Endodermal cell (in vitro differentiated cells): ENCODE data around the gene PTK7. TPM values are rescaled to one million over a fixed set of nuclear protein-coding genes. Genes with fewer than 3 reads are reported as not detected.

Experiments
- DNase-seq: peaks from one replicate; pipeline ENCODE4 v3.0.0-alpha.2; 2017
- H3K27ac ChIP-seq: 2 replicates; pipeline ENCODE4 v1.5.1; 2013; ENCODE audit warnings: mild to moderate bottlenecking, low read depth, low read length, moderate library complexity
- H3K27me3 ChIP-seq: 2 replicates; pipeline ENCODE4 v1.6.1; 2013; ENCODE audit warnings: mild to moderate bottlenecking, low read length, moderate library complexity; ENCODE audit not compliant: insufficient read depth, control insufficient read depth, poor library complexity, severe bottlenecking
- H3K36me3 ChIP-seq: 2 replicates; pipeline ENCODE4 v1.7.0; 2013; ENCODE audit warnings: mild to moderate bottlenecking, low read length, moderate library complexity; ENCODE audit not compliant: control insufficient read depth, insufficient read depth
- H3K4me1 ChIP-seq: one replicate; pipeline ENCODE4 v1.7.0; 2013; ENCODE audit warnings: low read length; ENCODE audit not compliant: control insufficient read depth, insufficient read depth
- H3K4me3 ChIP-seq: 2 replicates; pipeline ENCODE4 v1.5.1; 2013; ENCODE audit warnings: mild to moderate bottlenecking, low read length, moderate library complexity
- H3K9ac ChIP-seq: 2 replicates; pipeline ENCODE4 v1.6.1; 2013; ENCODE audit warnings: mild to moderate bottlenecking, low read length, moderate library complexity; ENCODE audit not compliant: poor library complexity, severe bottlenecking; ENCODE audit errors: extremely low read depth
- H3K9me3 ChIP-seq: 2 replicates; pipeline ENCODE4 v1.6.1; 2013; ENCODE audit warnings: mild to moderate bottlenecking, low read length, moderate library complexity; ENCODE audit not compliant: control insufficient read depth
- H3K27ac Mint-ChIP-seq: 2 replicates; pipeline ENCODE4 v1.8.0; 2020; ENCODE audit warnings: mixed read lengths
- H3K27me3 Mint-ChIP-seq: 2 replicates; pipeline ENCODE4 v1.8.0; 2021; ENCODE audit warnings: mild to moderate bottlenecking, mixed read lengths; ENCODE audit not compliant: insufficient read depth
- H3K36me3 Mint-ChIP-seq: 2 replicates; pipeline ENCODE4 v1.8.0; 2020; ENCODE audit warnings: low read depth, mixed read lengths
- H3K4me1 Mint-ChIP-seq: 2 replicates; pipeline ENCODE4 v1.8.0; 2020; ENCODE audit warnings: mixed read lengths
- H3K4me3 Mint-ChIP-seq: 2 replicates; pipeline ENCODE4 v1.8.0; 2020; ENCODE audit warnings: mild to moderate bottlenecking, moderate library complexity, mixed read lengths
- H3K9me3 Mint-ChIP-seq: 2 replicates; pipeline ENCODE4 v1.8.0; 2020; ENCODE audit warnings: mild to moderate bottlenecking, mixed read lengths
- WGBS, 2 experiments: methylation state at CpG; one replicate each; pipeline versions ENCODE4 v1.1.5 to v1.1.7; 2013; ENCODE audit warnings: missing lambda C conversion rate in 2 of 2, mixed read lengths in 1 of 2; ENCODE audit not compliant: insufficient coverage in 1 of 2, insufficient read length in 1 of 2; 5-methylcytosine and 5-hydroxymethylcytosine counted together
- total RNA-seq, 2 donors: library from RNA; stranded (reverse); fragmentation: NEBNext Ultra II Directional in 1 of 2; extraction: Animal tissue kit (Norgen Biotek cat#: 25700) in 1 of 2; gene quantifications; 2 replicates in 1 of 2; 3 replicates in 1 of 2; pipeline ENCODE4 v1.2.1, GENCODE V29; 2021
- TF ChIP-seq, protein P1 (sequence below): fragments of 200-600 bp; sonication (generic); conservative IDR thresholded peaks from 2 replicates; pipeline ENCODE4 v1.5.0; 2021; ENCODE audit warnings: antibody characterized with exemption, mild to moderate bottlenecking

Gene PTK7
- total RNA-seq, 2 donors from 2014 or later = 167 to 183 TPM

DNA sequence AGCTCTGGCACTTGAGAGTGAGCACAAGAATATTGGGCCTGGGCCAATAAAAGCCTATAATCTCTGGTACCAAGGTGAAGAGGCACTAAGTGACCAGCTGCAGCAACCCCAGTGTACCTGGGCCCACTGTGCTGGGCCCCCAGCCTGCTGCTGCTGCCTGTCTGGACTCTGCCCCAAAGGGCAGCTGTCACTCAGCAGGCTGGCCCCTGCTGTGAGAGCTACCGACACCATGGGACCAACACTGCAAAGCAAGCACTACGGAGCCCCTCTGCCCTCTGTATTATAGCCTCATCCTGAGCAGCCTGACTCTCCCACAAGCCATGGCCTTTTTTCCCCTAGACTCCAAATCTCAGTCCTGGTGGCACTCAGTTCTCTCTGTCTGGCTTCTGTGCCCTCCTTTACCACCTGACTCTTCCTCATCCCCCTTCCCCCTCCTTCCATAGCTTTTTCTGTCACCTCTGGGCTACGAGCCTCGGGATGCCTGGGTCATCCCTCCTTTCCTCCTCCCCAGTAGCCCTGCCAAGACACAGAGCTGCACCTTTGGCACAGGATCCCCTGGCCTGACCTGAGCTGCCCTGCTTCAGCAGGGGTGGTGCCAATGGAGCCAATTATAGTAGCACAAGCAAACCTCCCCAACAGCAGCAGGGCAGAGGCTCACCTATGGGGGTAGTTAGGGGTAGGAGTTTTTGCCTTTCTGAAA lies 40.5 kb upstream of the PTK7 start:
- Histone ChIP-seq H3K27ac (peak overlapping the region; percentile 41), H3K27me3 (no peaks in the 10 kb centered on the region), H3K4me3 (no peak overlapping the region), H3K9ac (no peak overlapping the region), H3K4me1 (no peaks in the 10 kb centered on the region), H3K9me3 (no peaks in the 10 kb centered on the region), H3K36me3 (peaks cover 66% of the 10 kb centered on the region)
- DNase-seq = no peak
- 78 to 87% methylated on average over 4 of the region's 4 CpGs for WGBS, 2 experiments
- no peaks in the 10 kb centered on the region for H3K27me3 Mint-ChIP-seq
- TF ChIP-seq, protein P1, sequence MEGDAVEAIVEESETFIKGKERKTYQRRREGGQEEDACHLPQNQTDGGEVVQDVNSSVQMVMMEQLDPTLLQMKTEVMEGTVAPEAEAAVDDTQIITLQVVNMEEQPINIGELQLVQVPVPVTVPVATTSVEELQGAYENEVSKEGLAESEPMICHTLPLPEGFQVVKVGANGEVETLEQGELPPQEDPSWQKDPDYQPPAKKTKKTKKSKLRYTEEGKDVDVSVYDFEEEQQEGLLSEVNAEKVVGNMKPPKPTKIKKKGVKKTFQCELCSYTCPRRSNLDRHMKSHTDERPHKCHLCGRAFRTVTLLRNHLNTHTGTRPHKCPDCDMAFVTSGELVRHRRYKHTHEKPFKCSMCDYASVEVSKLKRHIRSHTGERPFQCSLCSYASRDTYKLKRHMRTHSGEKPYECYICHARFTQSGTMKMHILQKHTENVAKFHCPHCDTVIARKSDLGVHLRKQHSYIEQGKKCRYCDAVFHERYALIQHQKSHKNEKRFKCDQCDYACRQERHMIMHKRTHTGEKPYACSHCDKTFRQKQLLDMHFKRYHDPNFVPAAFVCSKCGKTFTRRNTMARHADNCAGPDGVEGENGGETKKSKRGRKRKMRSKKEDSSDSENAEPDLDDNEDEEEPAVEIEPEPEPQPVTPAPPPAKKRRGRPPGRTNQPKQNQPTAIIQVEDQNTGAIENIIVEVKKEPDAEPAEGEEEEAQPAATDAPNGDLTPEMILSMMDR = no peak
- H3K9me3 Mint-ChIP-seq = no peaks in the 10 kb centered on the region
- H3K4me3 Mint-ChIP-seq = no peak overlapping the region
- H3K27ac Mint-ChIP-seq = no peak overlapping the region
- no peaks in the 10 kb centered on the region for H3K4me1 Mint-ChIP-seq
- peaks cover 81% of the 10 kb centered on the region for H3K36me3 Mint-ChIP-seq

DNA sequence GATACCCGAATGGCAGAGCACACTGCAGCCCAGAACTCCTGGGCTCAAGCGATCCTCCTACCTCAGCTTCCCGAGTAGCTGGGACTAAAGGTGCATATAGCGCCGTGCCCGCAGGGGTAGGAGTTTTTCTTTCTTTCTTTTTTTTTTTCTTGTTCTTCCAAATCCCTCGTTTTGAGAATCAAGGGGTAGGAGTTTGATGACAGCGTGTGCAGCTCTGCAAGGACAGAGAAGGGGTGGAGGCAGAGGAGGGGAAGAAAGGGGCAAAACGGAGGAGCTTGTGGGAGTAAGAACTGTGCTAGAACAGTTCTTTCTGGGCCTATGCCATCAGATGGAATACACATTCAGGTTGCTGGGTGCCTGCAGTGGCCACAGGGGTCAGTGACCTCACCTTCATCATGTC lies 39.4 kb upstream of the PTK7 start:
- no peaks in the 10 kb centered on the region for H3K9me3 Mint-ChIP-seq
- H3K4me1 ChIP-seq = no peaks in the 10 kb centered on the region
- WGBS, 2 experiments = 90% methylated on average over 3 to 9 of the region's 9 CpGs

DNA sequence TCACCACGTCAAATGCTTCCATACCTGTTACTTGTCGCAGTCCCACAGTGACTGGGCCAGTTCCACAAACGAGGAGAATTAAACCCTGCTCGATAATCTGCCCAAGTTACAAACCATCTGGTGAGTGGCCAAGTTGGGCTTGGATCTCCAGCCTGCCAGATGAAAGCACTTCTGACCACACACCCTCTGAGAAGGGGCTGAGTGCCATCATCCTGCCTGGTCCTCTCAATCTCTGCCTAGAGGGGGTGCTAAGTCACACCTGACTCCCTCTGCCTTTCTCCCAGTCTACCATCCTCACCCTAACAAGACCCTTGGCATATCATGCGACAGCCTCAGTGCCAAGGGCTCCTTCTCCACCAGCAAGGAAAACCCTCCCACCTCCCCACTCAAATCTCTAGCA lies 38.9 kb upstream of the PTK7 start:
- no peaks in the 10 kb centered on the region for H3K4me1 ChIP-seq
- H3K27ac ChIP-seq = no peak overlapping the region
- Mint-ChIP-seq H3K36me3 (peaks cover 76% of the 10 kb centered on the region), H3K27me3 (no peaks in the 10 kb centered on the region), H3K4me1 (no peaks in the 10 kb centered on the region), H3K27ac (no peak overlapping the region), H3K9me3 (no peaks in the 10 kb centered on the region), H3K4me3 (no peak overlapping the region)
- no peak overlapping the region for H3K4me3 ChIP-seq
- no peak overlapping the region for H3K9ac ChIP-seq
- H3K9me3 ChIP-seq = no peaks in the 10 kb centered on the region
- 82 to 100% methylated on average over 1 to 5 of the region's 5 CpGs for WGBS, 2 experiments
- DNase-seq = no peak
- H3K27me3 ChIP-seq = no peaks in the 10 kb centered on the region
- TF ChIP-seq, protein P1 = peak; percentile 47
- peaks cover 66% of the 10 kb centered on the region for H3K36me3 ChIP-seq

More for the DNA sequence above, 39.4 kb upstream of the PTK7 start:
- no peak overlapping the region for H3K4me3 Mint-ChIP-seq
- H3K4me1 Mint-ChIP-seq = no peaks in the 10 kb centered on the region
- TF ChIP-seq, protein P1 = no peak
- peaks cover 79% of the 10 kb centered on the region for H3K36me3 Mint-ChIP-seq
- Histone ChIP-seq H3K4me3 (no peak overlapping the region), H3K36me3 (peaks cover 71% of the 10 kb centered on the region), H3K9me3 (no peaks in the 10 kb centered on the region), H3K9ac (no peak overlapping the region), H3K27me3 (no peaks in the 10 kb centered on the region), H3K27ac (no peak overlapping the region)
- no peaks in the 10 kb centered on the region for H3K27me3 Mint-ChIP-seq
- no peak overlapping the region for H3K27ac Mint-ChIP-seq
- no peak for DNase-seq
